GM10248 (cell line): ENCODE data around the gene HMG20B.

Experiments used
- CTCF ChIA-PET: fragments of 300-600 bp; sonication (Branson Sonifier 250); formaldehyde crosslinking; extraction: SDS; loops from one replicate; lab custom pipeline; 2021; ENCODE audit warnings: antibody characterized with exemption; lab: Yijun Ruan, JAX
- POLR2A ChIA-PET: fragments of 350-650 bp; sonication (Branson Sonifier 250); formaldehyde crosslinking; extraction: SDS; loops from one replicate; lab custom pipeline; 2020; ENCODE audit warnings: antibody characterized with exemption; lab: Yijun Ruan, JAX
- DNase-seq: peaks from one replicate; pipeline ENCODE4 v3.0.0; 2012; ENCODE audit errors: extremely low spot score
- CTCF ChIP-seq: IDR thresholded peaks from 2 replicates; pipeline ENCODE4 v1.5.1; 2012; ENCODE audit warnings: mild to moderate bottlenecking, low read depth; ENCODE audit errors: extremely low read depth, missing control alignments, control extremely low read depth

The HMG20B gene

GRCh38 chr19:3599776-3600187 lies 27.0 kb downstream of the HMG20B start:
- DNase-seq, result no peak
- CTCF ChIA-PET, result no interaction called here
- POLR2A ChIA-PET, result no interaction called here
- TF ChIP-seq CTCF, result no peak

DNA sequence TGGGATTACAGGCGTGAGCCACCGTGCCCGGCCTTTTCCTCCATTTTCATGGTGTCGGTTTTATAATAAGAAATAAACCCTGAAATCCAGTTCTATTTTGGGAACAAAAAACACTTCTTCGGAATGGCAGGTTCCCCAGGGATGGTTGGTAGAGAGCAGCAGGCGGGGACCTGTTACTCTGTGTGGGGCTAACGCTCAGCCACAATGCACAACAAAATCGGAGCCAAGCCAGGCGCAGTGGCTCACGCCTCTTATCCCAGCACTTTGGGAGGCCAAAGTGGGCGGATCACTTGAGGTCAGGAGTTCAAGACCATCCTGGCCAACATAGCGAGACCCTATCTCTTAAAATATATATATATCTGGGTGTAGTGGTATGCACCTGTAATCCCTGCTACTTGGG lies 28.3 kb downstream of the HMG20B start:
- ChIA-PET CTCF (no interaction called here), POLR2A (no interaction called here)
- no peak for TF ChIP-seq CTCF
- DNase-seq, result no peak

DNA sequence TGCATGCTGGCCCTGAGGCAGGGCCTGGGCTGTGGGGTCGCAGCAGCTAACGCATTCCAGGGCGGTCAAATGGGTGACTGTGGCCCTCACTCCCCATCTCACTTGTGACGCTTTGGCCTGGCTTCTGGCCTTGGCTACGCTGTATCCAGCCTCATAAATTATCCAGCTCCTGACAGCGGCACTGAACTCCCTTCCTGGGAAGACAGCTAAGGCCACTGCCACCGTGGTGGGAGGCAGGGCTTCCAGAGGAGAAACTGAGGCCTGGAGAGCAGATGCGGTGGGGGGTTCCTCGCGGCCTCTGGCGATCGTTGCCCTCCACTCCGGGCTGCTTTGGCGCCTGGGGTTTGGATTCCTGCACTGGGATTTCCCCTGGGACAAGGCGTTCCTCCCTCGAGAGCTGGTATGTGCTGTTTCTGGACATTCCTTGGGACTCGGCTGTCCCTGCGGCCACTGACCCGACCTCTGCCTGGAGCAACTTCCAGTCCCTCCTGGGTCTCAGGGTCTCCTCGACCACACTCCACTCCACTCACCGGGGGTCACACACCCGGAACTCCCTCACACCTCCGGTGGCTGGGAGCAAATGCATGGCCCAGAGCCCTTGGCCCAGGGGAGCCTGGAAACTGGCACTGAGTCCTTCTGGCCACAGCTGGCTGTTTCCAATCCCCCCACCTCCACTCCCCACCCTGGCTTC lies 30.5 kb downstream of the HMG20B start:
- ChIA-PET POLR2A (no interaction called here), CTCF (interaction anchor here (1.2 to 2.9 kb wide), 4 partner anchors 14 to 86 kb away, joined by 3 to 9 read pairs (median 3); no protein-coding TSS in a partner anchor)
- no peak for DNase-seq
- TF ChIP-seq CTCF, result no peak

- peak; percentile 57 for DNase-seq
- TF ChIP-seq CTCF, result no peak
- ChIA-PET POLR2A (interaction anchor here (0.5 kb wide), 1 partner anchor 64 kb away, joined by 6 read pairs; no protein-coding TSS in a partner anchor), CTCF (interaction anchor here (0.9 to 2.9 kb wide), 5 partner anchors 13 to 88 kb away, joined by 3 to 9 read pairs (median 4); partner anchors contain the start of gene GIPC3)
Observed at GRCh38 chr19:3604227-3604986, 31.7 kb downstream of the HMG20B start.

DNA sequence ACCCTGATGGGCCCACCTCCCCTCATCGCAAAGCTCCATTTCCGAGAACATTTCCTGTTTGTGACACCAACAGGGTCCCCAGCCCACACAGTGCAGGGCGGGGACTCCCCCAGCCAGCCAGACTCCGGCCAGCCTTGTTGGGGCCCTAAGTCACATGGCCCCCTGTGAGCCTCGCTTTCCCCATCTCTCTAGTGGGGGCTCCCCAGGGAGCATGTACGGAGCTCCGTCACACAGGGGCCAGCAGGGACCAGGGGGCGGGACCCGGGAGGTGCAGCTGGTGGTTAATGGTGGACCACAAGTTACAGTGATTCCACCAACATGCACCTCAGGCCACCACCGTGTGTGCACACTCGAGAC lies 32.2 kb downstream of the HMG20B start:
- POLR2A ChIA-PET, result interaction anchor here (0.5 kb wide), 1 partner anchor 65 kb away, joined by 6 read pairs; no protein-coding TSS in a partner anchor
- CTCF ChIA-PET, result interaction anchor here (0.9 to 2.9 kb wide), 4 partner anchors 12 to 60 kb away, joined by 3 to 9 read pairs (median 6); partner anchors contain the start of gene GIPC3
- TF ChIP-seq CTCF, result no peak
- peak; percentile 80 for DNase-seq

DNA sequence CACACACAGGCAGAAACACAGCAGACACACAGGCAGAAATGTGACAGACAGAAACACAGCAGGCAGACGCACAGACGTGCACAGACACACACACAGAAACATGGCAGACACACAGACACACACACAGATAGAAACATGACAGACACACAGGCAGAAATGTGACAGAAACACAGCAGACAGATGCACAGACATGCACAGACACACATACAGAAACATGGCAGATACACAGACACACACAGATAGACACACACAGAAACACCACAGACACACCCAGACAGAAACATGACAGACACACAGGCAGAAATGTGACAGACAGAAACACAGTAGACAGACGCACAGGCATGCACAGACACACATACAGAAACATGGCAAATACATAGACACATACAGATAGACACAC lies 32.6 kb downstream of the HMG20B start:
- POLR2A ChIA-PET, result interaction anchor here (0.5 kb wide), 1 partner anchor 65 kb away, joined by 6 read pairs; no protein-coding TSS in a partner anchor
- DNase-seq, result no peak
- CTCF ChIA-PET, result interaction anchor here (0.9 to 2.9 kb wide), 3 partner anchors 12 to 60 kb away, joined by 4 to 9 read pairs (median 7); partner anchors contain the start of gene GIPC3
- TF ChIP-seq CTCF, result no peak
